ENCODE results near the gene WNT10A.

WNT10A gene

DNA sequence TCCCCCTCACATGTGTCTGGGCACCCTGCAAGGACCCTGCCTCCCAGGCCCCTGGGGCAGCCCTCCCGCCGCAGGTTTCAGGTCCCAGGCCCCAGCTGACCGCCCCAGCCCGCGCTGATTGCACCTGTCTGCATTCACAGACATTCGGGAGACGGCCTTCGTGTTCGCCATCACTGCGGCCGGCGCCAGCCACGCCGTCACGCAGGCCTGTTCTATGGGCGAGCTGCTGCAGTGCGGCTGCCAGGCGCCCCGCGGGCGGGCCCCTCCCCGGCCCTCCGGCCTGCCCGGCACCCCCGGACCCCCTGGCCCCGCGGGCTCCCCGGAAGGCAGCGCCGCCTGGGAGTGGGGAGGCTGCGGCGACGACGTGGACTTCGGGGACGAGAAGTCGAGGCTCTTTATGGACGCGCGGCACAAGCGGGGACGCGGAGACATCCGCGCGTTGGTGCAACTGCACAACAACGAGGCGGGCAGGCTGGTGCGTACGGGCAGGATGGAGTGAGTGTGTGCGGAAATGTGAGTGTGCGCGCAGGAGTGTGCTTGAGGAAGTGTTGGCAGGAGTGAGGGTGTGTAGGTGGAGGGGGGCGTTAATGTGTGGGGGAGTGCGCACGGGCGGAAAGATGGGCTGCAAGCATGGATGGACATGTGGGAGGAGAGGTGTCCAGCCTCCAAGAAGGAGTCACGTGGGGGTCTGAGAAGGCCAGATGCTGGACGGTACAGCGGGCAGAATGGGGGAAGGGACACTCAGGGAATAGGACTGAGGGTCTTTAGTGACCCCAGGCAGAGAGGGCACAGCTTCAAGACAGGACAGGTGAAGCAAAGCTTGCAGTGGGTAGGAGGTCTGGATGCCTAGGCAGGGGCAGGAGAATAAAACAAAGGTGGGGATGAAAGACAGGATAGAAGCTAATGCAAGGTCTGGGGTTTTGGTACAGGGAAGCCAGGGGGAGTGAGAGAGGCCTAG is 9.0 kb upstream of the WNT10A start:
- no peak overlapping the region for H3K27ac ChIP-seq
- TF ChIP-seq, protein P1, sequence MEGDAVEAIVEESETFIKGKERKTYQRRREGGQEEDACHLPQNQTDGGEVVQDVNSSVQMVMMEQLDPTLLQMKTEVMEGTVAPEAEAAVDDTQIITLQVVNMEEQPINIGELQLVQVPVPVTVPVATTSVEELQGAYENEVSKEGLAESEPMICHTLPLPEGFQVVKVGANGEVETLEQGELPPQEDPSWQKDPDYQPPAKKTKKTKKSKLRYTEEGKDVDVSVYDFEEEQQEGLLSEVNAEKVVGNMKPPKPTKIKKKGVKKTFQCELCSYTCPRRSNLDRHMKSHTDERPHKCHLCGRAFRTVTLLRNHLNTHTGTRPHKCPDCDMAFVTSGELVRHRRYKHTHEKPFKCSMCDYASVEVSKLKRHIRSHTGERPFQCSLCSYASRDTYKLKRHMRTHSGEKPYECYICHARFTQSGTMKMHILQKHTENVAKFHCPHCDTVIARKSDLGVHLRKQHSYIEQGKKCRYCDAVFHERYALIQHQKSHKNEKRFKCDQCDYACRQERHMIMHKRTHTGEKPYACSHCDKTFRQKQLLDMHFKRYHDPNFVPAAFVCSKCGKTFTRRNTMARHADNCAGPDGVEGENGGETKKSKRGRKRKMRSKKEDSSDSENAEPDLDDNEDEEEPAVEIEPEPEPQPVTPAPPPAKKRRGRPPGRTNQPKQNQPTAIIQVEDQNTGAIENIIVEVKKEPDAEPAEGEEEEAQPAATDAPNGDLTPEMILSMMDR (IDR thresholded peaks at IDR 0.05), result no peak
- no peak for DNase-seq (ENCODE audit: low spot score)

DNA sequence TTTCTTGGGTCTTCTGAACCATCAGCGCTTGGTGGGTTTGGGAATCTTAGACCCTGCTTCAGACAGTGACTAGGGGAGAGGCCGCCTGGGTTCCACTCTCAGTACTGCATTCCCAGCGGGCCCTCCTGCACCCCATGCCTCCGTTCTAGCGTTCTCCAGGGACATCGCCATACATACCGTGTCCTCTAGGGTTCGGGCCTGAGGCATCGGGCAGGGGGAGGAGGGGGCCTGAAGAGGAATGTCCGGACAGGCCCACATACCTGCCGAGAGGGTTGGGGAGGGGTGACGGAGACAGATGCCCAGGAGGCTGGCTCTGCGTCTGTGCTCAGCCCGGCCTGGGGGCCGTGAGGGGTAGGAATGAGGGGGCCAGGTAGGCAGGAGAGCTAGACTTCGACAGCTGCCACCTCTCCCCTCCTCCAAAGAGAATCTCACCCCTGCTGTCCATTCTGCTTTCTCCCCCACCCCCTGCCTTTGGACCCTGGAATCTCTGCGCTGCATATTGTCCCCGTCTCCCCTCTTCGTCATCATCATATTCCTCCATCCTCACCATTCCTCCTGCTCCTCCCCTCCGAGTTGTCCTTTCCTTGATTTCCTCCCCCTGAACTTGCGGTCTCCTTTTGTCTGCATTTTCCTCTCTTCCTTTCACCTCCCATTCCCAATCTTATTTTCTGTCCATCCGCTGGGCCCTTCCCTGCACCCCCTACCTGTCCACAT is 7.8 kb upstream of the WNT10A start:
- Histone ChIP-seq H3K4me3 (no peak overlapping the region), H3K27ac (no peak overlapping the region)
- DNase-seq (ENCODE audit: low spot score), result no peak
- TF ChIP-seq, protein P1 (IDR thresholded peaks at IDR 0.05), result no peak

More for the DNA sequence above, 9.0 kb upstream of the WNT10A start:
- H3K4me3 ChIP-seq, result peak overlapping the region; percentile 60

DNA sequence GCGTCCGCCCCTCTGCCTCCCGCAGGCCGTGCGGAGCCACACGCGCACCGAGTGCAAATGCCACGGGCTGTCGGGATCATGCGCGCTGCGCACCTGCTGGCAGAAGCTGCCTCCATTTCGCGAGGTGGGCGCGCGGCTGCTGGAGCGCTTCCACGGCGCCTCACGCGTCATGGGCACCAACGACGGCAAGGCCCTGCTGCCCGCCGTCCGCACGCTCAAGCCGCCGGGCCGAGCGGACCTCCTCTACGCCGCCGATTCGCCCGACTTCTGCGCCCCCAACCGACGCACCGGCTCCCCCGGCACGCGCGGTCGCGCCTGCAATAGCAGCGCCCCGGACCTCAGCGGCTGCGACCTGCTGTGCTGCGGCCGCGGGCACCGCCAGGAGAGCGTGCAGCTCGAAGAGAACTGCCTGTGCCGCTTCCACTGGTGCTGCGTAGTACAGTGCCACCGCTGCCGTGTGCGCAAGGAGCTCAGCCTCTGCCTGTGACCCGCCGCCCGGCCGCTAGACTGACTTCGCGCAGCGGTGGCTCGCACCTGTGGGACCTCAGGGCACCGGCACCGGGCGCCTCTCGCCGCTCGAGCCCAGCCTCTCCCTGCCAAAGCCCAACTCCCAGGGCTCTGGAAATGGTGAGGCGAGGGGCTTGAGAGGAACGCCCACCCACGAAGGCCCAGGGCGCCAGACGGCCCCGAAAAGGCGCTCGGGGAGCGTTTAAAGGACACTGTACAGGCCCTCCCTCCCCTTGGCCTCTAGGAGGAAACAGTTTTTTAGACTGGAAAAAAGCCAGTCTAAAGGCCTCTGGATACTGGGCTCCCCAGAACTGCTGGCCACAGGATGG is 7.1 kb upstream of the WNT10A start:
- TF ChIP-seq, protein P1 (IDR thresholded peaks at IDR 0.05), result no peak
- Histone ChIP-seq H3K4me3 (peak overlapping the region; percentile 38), H3K27ac (no peak overlapping the region)

DNA sequence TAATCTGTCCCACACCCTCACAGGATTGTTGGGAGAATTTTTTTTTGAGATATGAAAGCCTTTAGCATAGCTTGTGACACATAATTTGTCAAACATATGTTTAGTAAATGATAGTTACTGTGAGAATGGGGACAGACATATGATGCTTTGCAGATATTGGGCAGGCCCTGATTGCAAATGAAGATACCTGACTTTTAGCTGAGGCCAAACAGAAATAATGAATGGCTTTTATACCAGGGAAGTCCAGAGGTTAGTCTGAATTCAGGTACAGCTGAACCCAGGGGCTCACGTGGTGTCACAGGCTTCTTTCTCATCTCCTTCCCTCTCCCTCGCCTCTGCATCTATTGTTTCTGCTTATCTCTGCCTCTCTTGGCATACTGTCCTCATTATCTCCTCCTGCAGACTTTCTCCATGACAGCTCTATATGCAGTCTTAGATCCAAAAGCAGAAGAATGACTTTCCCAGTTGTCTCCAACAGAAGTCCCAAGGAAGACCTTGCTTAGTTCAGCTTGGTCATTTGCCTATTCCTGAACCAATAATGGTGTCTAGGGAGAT is 4.9 kb upstream of the WNT10A start:
- H3K27ac ChIP-seq, result no peak overlapping the region
- TF ChIP-seq, protein P1 (IDR thresholded peaks at IDR 0.05), result no peak
- H3K4me3 ChIP-seq, result no peak overlapping the region
- no peak for DNase-seq (ENCODE audit: low spot score)

More for the DNA sequence above, 7.1 kb upstream of the WNT10A start:
- DNase-seq (ENCODE audit: low spot score), result no peak

DNA sequence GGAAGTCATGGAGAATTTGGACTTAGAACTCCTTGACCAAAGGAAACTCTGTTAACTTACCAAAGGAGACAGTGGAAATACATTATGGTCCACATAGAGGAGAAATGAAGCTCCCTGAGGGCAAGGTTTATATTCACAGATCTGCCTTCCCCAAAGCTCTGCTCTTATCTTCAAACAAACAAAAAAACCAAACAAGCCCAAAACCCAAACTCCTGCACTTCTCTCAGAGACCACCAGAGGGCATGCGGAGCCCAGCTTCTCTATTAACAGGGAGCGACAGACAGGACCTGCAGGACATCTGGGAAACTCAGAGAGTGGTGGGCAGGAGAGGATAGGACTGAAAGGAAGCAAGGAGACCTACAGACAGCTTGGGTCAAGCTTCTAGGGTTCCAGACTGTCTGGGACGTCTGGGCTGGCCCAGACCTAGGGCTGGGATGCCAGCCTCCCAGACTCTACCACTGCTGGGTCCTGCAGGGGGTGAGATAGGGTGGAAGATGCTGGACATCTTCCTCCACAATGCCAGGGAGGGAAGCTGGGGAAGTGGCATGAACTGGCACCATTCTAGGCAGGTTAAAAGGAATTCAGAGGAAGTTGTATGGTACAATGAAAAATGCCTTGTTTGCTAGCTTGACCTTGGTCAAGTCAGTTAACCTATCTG is 4.0 kb upstream of the WNT10A start:
- Histone ChIP-seq H3K4me3 (no peak overlapping the region), H3K27ac (no peak overlapping the region)
- DNase-seq (ENCODE audit: low spot score), result no peak
- TF ChIP-seq, protein P1 (IDR thresholded peaks at IDR 0.05), result peak; percentile 79

- TF ChIP-seq, protein P1 (IDR thresholded peaks at IDR 0.05), result no peak
- H3K4me3 ChIP-seq, result no peak overlapping the region
- DNase-seq (ENCODE audit: low spot score), result no peak
- no peak overlapping the region for H3K27ac ChIP-seq
Measured at GRCh38 chr2:218877331-218877730, 3.3 kb upstream of the WNT10A start.

Measured in coronary artery (tissue), 2 donors.